Airway epithelial cell (primary cell): ENCODE measurements around the gene CPXM1. TPM values are rescaled to one million over a fixed set of nuclear protein-coding genes. Genes with fewer than 3 reads are reported as not detected.

Source experiments
- total RNA-seq: library from RNA; depleted of rRNA; stranded (reverse); fragments of >200 nt; gene quantifications from 2 replicates; pipeline ENCODE4 v1.2.3, GENCODE V29; 2015

Gene CPXM1
- not detected in 2 replicates for total RNA-seq

DNA sequence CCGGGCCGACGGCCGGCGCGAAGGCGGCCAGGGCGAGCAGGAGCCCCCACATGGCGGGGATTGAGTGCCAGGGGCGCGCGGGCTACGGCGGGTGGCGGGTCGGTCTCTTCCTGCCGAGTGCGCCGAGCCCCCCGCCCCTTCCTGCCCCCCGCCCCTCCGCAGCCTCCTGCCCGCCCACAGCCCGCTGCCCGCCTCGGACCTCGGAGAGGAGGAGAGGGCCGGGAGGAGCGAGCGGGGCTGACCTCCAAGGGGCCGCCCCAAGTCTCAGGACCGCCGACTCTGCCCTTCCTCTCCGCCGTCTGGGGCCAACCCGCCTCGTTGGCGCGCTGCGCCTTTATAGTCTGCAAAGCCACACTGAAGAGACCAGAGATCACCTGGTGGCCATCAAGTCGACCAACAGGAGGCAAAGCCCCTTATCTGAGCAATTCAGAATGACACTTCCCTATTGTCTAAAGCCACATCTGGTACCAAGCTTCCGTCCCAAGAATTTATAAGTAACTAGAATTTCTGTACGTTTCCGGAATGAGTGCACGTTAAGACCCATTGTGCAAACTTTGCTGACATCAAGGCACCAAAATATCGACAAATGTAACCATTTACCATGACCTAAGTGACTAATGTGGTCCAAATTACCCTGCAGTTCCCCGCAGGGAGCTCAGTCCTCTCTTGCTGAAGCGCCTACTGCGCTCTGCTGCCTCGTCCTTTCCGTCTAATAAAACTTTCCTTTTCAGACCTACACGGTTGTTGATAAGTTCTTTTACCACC lies at the start of gene CPXM1:
TSS of gene CPXM1 (minus strand) at position 107 of the 765 bp plus-strand sequence. CDS start at position 52, 55 bp downstream.

GRCh38 chr20:2840138-2840966 lies 39.9 kb upstream of the CPXM1 start, which contains the start of the genes PCED1A and VPS16:
Gene PCED1A, minus strand, starts transcription at chr20:2840655. Its CDS starts 743 bp downstream, at chr20:2839912.
Gene VPS16, plus strand, starts transcription at chr20:2840745. Its CDS starts 30 bp downstream, at chr20:2840775.

GRCh38 chr20:2816030-2816582 lies 15.7 kb upstream of the CPXM1 start, which contains the start of gene TMEM239:
Gene TMEM239, plus strand, starts transcription at chr20:2816364. Its CDS starts 191 bp downstream, at chr20:2816555.

GRCh38 chr20:2814587-2815051 lies 14.2 kb upstream of the CPXM1 start, which contains the start of gene C20orf141:
Gene C20orf141, plus strand, starts transcription at chr20:2814987. Its CDS starts 198 bp downstream, at chr20:2815185.

Other genes starting within 250 kb of the CPXM1 start
- gene NOP56, start 148.0 kb downstream of the CPXM1 start, total RNA-seq = 157 and 166 TPM in 2 replicates
- 116 and 122 TPM in 2 replicates for gene IDH3B, start 136.4 kb downstream of the CPXM1 start, total RNA-seq
- 0.21 TPM in 1 of 2 replicates, not detected in the other for gene EBF4, start 107.8 kb downstream of the CPXM1 start, total RNA-seq
- gene C20orf141, start 14.4 kb upstream of the CPXM1 start, total RNA-seq = not detected in 2 replicates
- gene TMEM239, start 15.7 kb upstream of the CPXM1 start, total RNA-seq = not detected in 2 replicates
- 7.7 and 10.4 TPM in 2 replicates for gene PCED1A, start 40.0 kb upstream of the CPXM1 start, total RNA-seq
- gene VPS16, start 40.1 kb upstream of the CPXM1 start, total RNA-seq = 17.8 and 26.0 TPM in 2 replicates
- 22.7 and 32.4 TPM in 2 replicates for gene PTPRA, start 72.9 kb upstream of the CPXM1 start, total RNA-seq
- gene GNRH2, start 243.0 kb upstream of the CPXM1 start, total RNA-seq = not detected in 2 replicates
- gene MRPS26, start 245.4 kb upstream of the CPXM1 start, total RNA-seq = 91.3 and 98.8 TPM in 2 replicates